Glutamatergic neuron (in vitro differentiated cells): Measurements from ENCODE around the gene DDX54. TPM values are rescaled to one million over a fixed set of nuclear protein-coding genes. Genes with fewer than 3 reads are reported as not detected.

Experiments used
- DNase-seq: peaks from one replicate; pipeline ENCODE4 v3.0.0; 2022
- H3K27ac Mint-ChIP-seq: one replicate; pipeline ENCODE4 v1.8.0; 2020; ENCODE audit warnings: mild to moderate bottlenecking, mixed read lengths, inconsistent platforms; ENCODE audit not compliant: unreplicated experiment
- H3K27me3 Mint-ChIP-seq: one replicate; pipeline ENCODE4 v1.8.0; 2020; ENCODE audit warnings: mild to moderate bottlenecking, moderate library complexity, mixed read lengths, inconsistent platforms; ENCODE audit not compliant: unreplicated experiment
- H3K36me3 Mint-ChIP-seq: one replicate; pipeline ENCODE4 v1.8.0; 2020; ENCODE audit warnings: mild to moderate bottlenecking, mixed read lengths, inconsistent platforms; ENCODE audit not compliant: unreplicated experiment
- H3K4me1 Mint-ChIP-seq: one replicate; pipeline ENCODE4 v1.8.0; 2020; ENCODE audit warnings: mild to moderate bottlenecking, low read depth, mixed read lengths, inconsistent platforms; ENCODE audit not compliant: unreplicated experiment
- H3K4me3 Mint-ChIP-seq: one replicate; pipeline ENCODE4 v1.8.0; 2020; ENCODE audit warnings: mild to moderate bottlenecking, mixed read lengths, inconsistent platforms; ENCODE audit not compliant: unreplicated experiment
- H3K9me3 Mint-ChIP-seq: one replicate; pipeline ENCODE4 v1.8.0; 2020; ENCODE audit warnings: mild to moderate bottlenecking, moderate library complexity, mixed read lengths, inconsistent platforms; ENCODE audit not compliant: unreplicated experiment
- total RNA-seq: library from RNA; stranded (reverse); fragmentation: NEBNext Ultra II Directional; extraction: Animal tissue kit (Norgen Biotek cat#: 25700); gene quantifications from one replicate; pipeline ENCODE4 v1.2.1, GENCODE V29; 2021; ENCODE audit not compliant: unreplicated experiment
- TF ChIP-seq, protein P1 (sequence below): fragments of 200-600 bp; sonication (generic); IDR thresholded peaks from one replicate; pipeline ENCODE4 v1.5.0; 2021; ENCODE audit not compliant: partially characterized antibody, unreplicated experiment

The DDX54 gene
- total RNA-seq, 1 donor from 2014 or later: 16.9 TPM

DNA sequence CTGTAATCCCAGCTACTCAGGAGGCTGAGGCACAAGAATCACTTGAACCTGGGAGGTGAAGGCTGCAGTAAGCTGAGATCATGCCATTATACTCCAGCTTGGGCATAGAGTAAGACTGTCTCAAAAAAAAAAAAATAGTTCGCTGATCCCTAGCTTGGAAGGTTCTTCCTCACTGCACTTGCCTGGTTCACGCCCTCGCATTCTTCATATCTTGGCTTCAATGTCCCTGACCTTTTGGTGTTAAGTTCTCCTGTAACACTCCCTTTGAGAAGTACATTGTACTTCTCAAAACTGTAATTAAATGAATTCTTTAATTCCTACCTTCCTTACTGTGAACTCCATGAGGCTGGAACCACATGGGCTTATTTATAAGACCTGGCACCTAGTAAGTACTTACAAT, 19.5 kb upstream of the DDX54 start:
- no peak for DNase-seq
- Mint-ChIP-seq H3K27me3 (peaks cover 7% of the 10 kb centered on the region), H3K4me3 (no peak overlapping the region), H3K4me1 (peaks cover 4% of the 10 kb centered on the region), H3K9me3 (peaks cover 4% of the 10 kb centered on the region), H3K36me3 (peaks cover 8% of the 10 kb centered on the region), H3K27ac (no peak overlapping the region)
- TF ChIP-seq, protein P1, sequence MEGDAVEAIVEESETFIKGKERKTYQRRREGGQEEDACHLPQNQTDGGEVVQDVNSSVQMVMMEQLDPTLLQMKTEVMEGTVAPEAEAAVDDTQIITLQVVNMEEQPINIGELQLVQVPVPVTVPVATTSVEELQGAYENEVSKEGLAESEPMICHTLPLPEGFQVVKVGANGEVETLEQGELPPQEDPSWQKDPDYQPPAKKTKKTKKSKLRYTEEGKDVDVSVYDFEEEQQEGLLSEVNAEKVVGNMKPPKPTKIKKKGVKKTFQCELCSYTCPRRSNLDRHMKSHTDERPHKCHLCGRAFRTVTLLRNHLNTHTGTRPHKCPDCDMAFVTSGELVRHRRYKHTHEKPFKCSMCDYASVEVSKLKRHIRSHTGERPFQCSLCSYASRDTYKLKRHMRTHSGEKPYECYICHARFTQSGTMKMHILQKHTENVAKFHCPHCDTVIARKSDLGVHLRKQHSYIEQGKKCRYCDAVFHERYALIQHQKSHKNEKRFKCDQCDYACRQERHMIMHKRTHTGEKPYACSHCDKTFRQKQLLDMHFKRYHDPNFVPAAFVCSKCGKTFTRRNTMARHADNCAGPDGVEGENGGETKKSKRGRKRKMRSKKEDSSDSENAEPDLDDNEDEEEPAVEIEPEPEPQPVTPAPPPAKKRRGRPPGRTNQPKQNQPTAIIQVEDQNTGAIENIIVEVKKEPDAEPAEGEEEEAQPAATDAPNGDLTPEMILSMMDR: no peak

DNA sequence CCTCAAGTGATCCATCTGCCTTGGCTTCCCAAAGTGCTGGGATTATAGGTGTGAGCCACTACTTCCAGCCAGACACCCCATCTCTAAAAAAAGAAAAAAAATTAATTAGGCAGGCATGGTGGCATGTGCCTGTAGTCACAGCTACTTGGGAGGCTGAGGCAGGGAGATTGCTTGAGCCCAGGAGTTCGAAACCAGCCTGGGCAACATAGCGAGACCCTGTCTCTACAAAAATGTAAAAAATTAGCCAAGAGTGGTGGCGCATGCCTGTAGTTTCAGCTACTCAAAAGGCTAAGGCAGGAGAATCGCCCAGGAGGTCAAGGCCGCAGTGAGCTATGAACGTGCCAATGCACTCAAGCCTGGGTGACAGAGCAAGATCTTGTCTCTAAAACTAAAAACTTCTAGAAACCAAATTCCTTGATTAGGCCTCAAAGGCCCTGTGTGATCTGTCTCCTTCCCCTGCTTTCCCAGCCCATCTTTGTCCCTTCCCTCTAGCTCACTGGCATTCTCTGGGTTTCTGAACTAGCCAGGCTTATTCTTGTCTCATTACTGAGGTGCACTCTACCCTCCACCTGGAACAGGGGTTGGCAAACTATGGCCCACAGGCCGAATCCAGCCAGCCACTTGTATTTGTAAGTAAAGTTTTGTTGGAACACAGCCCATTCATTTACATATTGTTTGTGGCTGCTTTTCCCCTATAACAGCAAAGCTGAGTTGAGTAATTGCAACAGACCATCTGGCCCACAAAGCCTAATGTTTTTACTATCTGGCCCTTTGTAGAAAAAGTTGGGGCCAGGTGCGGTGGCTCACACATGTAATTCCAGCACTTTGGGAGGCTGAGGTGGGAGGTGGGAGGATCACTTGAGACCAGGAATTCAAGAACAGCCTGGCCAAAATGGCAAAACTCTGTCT, 18.8 kb upstream of the DDX54 start:
- TF ChIP-seq, protein P1: no peak
- H3K36me3 Mint-ChIP-seq: peaks cover 8% of the 10 kb centered on the region
- DNase-seq: no peak
- H3K27me3 Mint-ChIP-seq: peaks cover 7% of the 10 kb centered on the region
- H3K9me3 Mint-ChIP-seq: peaks cover 4% of the 10 kb centered on the region
- no peak overlapping the region for H3K4me3 Mint-ChIP-seq
- H3K4me1 Mint-ChIP-seq: peaks cover 4% of the 10 kb centered on the region
- no peak overlapping the region for H3K27ac Mint-ChIP-seq

GRCh38 chr12:113202300-113203075, 17.2 kb upstream of the DDX54 start:
- TF ChIP-seq, protein P1: no peak
- Mint-ChIP-seq H3K9me3 (peaks cover 4% of the 10 kb centered on the region), H3K27ac (no peak overlapping the region), H3K4me1 (peaks cover 2% of the 10 kb centered on the region), H3K27me3 (peaks cover 5% of the 10 kb centered on the region), H3K4me3 (no peak overlapping the region), H3K36me3 (peaks cover 4% of the 10 kb centered on the region)
- no peak for DNase-seq

- no peak for DNase-seq
- Mint-ChIP-seq H3K27ac (no peak overlapping the region), H3K4me3 (no peak overlapping the region), H3K36me3 (peaks cover 4% of the 10 kb centered on the region), H3K27me3 (peaks cover 5% of the 10 kb centered on the region), H3K9me3 (peaks cover 4% of the 10 kb centered on the region), H3K4me1 (peaks cover 2% of the 10 kb centered on the region)
- TF ChIP-seq, protein P1: no peak
Measured at GRCh38 chr12:113201187-113202177, 16.2 kb upstream of the DDX54 start.
